Endothelial cell (in vitro differentiated cells): ENCODE data around the gene DNAJC6. TPM values are rescaled to one million over a fixed set of nuclear protein-coding genes. Genes with fewer than 3 reads are reported as not detected.
"Not testable (repeated sequence)": the region's sequence is repeated elsewhere in the genome, so short reads cannot be mapped to it uniquely, and the experiment has no call there.

Experiments used
- DNase-seq: peaks from one replicate; pipeline ENCODE4 v3.0.0; 2021; ENCODE audit warnings: low spot score
- H3K27ac Mint-ChIP-seq: one replicate; pipeline ENCODE4 v1.8.0; 2021; ENCODE audit warnings: mixed read lengths, inconsistent platforms; ENCODE audit not compliant: unreplicated experiment
- H3K27me3 Mint-ChIP-seq: one replicate; pipeline ENCODE4 v1.8.0; 2021; ENCODE audit warnings: mild to moderate bottlenecking, moderate library complexity, mixed read lengths, inconsistent platforms; ENCODE audit not compliant: unreplicated experiment
- H3K36me3 Mint-ChIP-seq: one replicate; pipeline ENCODE4 v1.8.0; 2021; ENCODE audit warnings: mild to moderate bottlenecking, low read depth, mixed read lengths, inconsistent platforms; ENCODE audit not compliant: unreplicated experiment
- H3K4me1 Mint-ChIP-seq: one replicate; pipeline ENCODE4 v1.8.0; 2021; ENCODE audit warnings: mild to moderate bottlenecking, mixed read lengths, inconsistent platforms; ENCODE audit not compliant: unreplicated experiment
- H3K4me3 Mint-ChIP-seq: one replicate; pipeline ENCODE4 v1.8.0; 2021; ENCODE audit warnings: mild to moderate bottlenecking, mixed read lengths, inconsistent platforms; ENCODE audit not compliant: unreplicated experiment
- H3K9me3 Mint-ChIP-seq: one replicate; pipeline ENCODE4 v1.8.0; 2021; ENCODE audit warnings: mixed read lengths, inconsistent platforms; ENCODE audit not compliant: unreplicated experiment
- CTCF ChIP-seq: fragments of 200-600 bp; sonication (generic); IDR thresholded peaks from one replicate; pipeline ENCODE4 v1.5.0; 2021; ENCODE audit warnings: antibody characterized with exemption; ENCODE audit not compliant: unreplicated experiment
- total RNA-seq: library from RNA; stranded (reverse); fragmentation: NEBNext Ultra II Directional; extraction: Animal tissue kit (Norgen Biotek cat#: 25700); gene quantifications from one replicate; pipeline ENCODE4 v1.2.1, GENCODE V29; 2021; ENCODE audit not compliant: unreplicated experiment

Gene DNAJC6
- total RNA-seq, 1 donor from 2014 or later = 3.5 TPM

- Mint-ChIP-seq H3K27me3 (peaks cover 2% of the 10 kb centered on the region), H3K36me3 (no peaks in the 10 kb centered on the region), H3K4me1 (no peaks in the 10 kb centered on the region), H3K27ac (no peak overlapping the region), H3K4me3 (no peak overlapping the region), H3K9me3 (no peaks in the 10 kb centered on the region)
- no peak for DNase-seq
- TF ChIP-seq CTCF = no peak
These were observed 134.3 kb downstream of the DNAJC6 start for GRCh38 chr1:65443647-65444046.

- no peaks in the 10 kb centered on the region for H3K9me3 Mint-ChIP-seq
- H3K27me3 Mint-ChIP-seq = peaks cover 2% of the 10 kb centered on the region
- no peak for DNase-seq
- H3K4me1 Mint-ChIP-seq = no peaks in the 10 kb centered on the region
- H3K36me3 Mint-ChIP-seq = no peaks in the 10 kb centered on the region
- no peak overlapping the region for H3K27ac Mint-ChIP-seq
- TF ChIP-seq CTCF = no peak
- H3K4me3 Mint-ChIP-seq = no peak overlapping the region
These were observed 134.8 kb downstream of the DNAJC6 start for GRCh38 chr1:65444128-65444640.

- no peak overlapping the region for H3K27ac Mint-ChIP-seq
- no peaks in the 10 kb centered on the region for H3K9me3 Mint-ChIP-seq
- no peaks in the 10 kb centered on the region for H3K36me3 Mint-ChIP-seq
These were observed 136.5 kb downstream of the DNAJC6 start for GRCh38 chr1:65445837-65446236.

GRCh38 chr1:65449214-65449823, 140.0 kb downstream of the DNAJC6 start:
- no peaks in the 10 kb centered on the region for H3K36me3 Mint-ChIP-seq
- H3K4me3 Mint-ChIP-seq = no peak overlapping the region
- H3K4me1 Mint-ChIP-seq = no peaks in the 10 kb centered on the region
- no peaks in the 10 kb centered on the region for H3K27me3 Mint-ChIP-seq
- H3K27ac Mint-ChIP-seq = no peak overlapping the region
- no peaks in the 10 kb centered on the region for H3K9me3 Mint-ChIP-seq
- no peak for TF ChIP-seq CTCF
- no peak for DNase-seq

More at GRCh38 chr1:65445837-65446236, 136.5 kb downstream of the DNAJC6 start:
- Mint-ChIP-seq H3K27me3 (peaks cover 2% of the 10 kb centered on the region), H3K4me3 (no peak overlapping the region), H3K4me1 (no peaks in the 10 kb centered on the region)
- no peak for TF ChIP-seq CTCF
- no peak for DNase-seq

- DNase-seq, H3K4me1 Mint-ChIP-seq, H3K27ac Mint-ChIP-seq, H3K27me3 Mint-ChIP-seq, H3K4me3 Mint-ChIP-seq, H3K9me3 Mint-ChIP-seq: not testable (repeated sequence)
- H3K36me3 Mint-ChIP-seq = peaks cover 12% of the 10 kb centered on the region
These were observed 146.3 kb downstream of the DNAJC6 start for GRCh38 chr1:65455678-65456077.
